Measurements from ENCODE around the gene CTNNB1. TPM values are rescaled to one million over a fixed set of nuclear protein-coding genes. Genes with fewer than 3 reads are reported as not detected.
A peak's percentile ranks its signal among the peaks of the same experiment; 100 is the strongest.

The CTNNB1 gene
- total and polyA plus RNA-seq, 2 of the 13 experiments (the other 11 are each of a cell fraction or from before 2014, with no cell fraction given) = 398 to 489 TPM

- TF ChIP-seq ZNF800 (CRISPR knock-in tag; IDR thresholded peaks at IDR 0.05) (peak; percentile 53; the same call in 1 of the 2 replicates), CEBPZ (IDR thresholded peaks at IDR 0.05; ENCODE audit: low read length) (no peak), HNRNPH1 (optimal IDR thresholded peaks at IDR 0.05; ENCODE audit: low read depth, low read length) (peak; percentile 44), SUZ12 (IDR thresholded peaks at IDR 0.05; ENCODE audit: low read depth, low read length) (no peak), TRIM24 (CRISPR knock-in tag; IDR thresholded peaks at IDR 0.05) (no peak), ZMAT3 (CRISPR knock-in tag; conservative IDR thresholded peaks at IDR 0.05) (peak; percentile 98), ZBTB39 (CRISPR knock-in tag; IDR thresholded peaks at IDR 0.05) (peak; percentile 66), PAX8 (CRISPR knock-in tag; IDR thresholded peaks at IDR 0.05; ENCODE audit: borderline replicate concordance) (peak; percentile 58; the same call in 1 of the 2 replicates), SMYD3 (CRISPR knock-in tag; IDR thresholded peaks at IDR 0.05) (no peak), CAMTA2 (CRISPR knock-in tag; IDR thresholded peaks at IDR 0.05; ENCODE audit: borderline replicate concordance) (no peak), ZFP36 (IDR thresholded peaks at IDR 0.05; ENCODE audit: borderline replicate concordance, low read depth, low read length, partially characterized antibody) (no peak)
These were observed at the start of gene CTNNB1 (continued) for GRCh38 chr3:41198950-41199865.

All from HepG2 (cell line).